Ureter (tissue), 1 donor: ENCODE data around the gene CHKB. TPM values are rescaled to one million over a fixed set of nuclear protein-coding genes. Genes with fewer than 3 reads are reported as not detected.
"Not testable (repeated sequence)": the region's sequence is repeated elsewhere in the genome, so short reads cannot be mapped to it uniquely, and the experiment has no call there.

ENCODE experiments used
- DNase-seq: peaks from one replicate; pipeline ENCODE4 v3.0.0-alpha.2; 2020; ENCODE audit warnings: low spot score
- total RNA-seq: library from RNA; stranded (reverse); gene quantifications from one replicate; pipeline ENCODE4 v1.2.4, GENCODE V29; 2023
- donor health status: DM: yes; HTN: yes; CAD: no.

The CHKB gene
- total RNA-seq, 1 donor from 2014 or later = 98.0 TPM

- no peak for DNase-seq
Measured at GRCh38 chr22:50612168-50612527, 29.5 kb upstream of the CHKB start.

GRCh38 chr22:50611341-50612060 lies 28.9 kb upstream of the CHKB start:
- no peak for DNase-seq

GRCh38 chr22:50610581-50610980 lies 27.9 kb upstream of the CHKB start:
- DNase-seq = no peak

GRCh38 chr22:50610041-50610451 lies 27.4 kb upstream of the CHKB start:
- DNase-seq = no peak

- DNase-seq = no peak
Measured at GRCh38 chr22:50609599-50609998, 26.9 kb upstream of the CHKB start.

GRCh38 chr22:50608996-50609395 lies 26.3 kb upstream of the CHKB start:
- DNase-seq = no peak

- not testable (repeated sequence) for DNase-seq
Measured at GRCh38 chr22:50608058-50608840, 25.6 kb upstream of the CHKB start.

- no peak for DNase-seq
Measured at GRCh38 chr22:50607659-50608020, 25.0 kb upstream of the CHKB start.

- no peak for DNase-seq
Measured at GRCh38 chr22:50606946-50607658, 24.5 kb upstream of the CHKB start.

- DNase-seq = no peak
Measured at GRCh38 chr22:50606165-50606945, 23.7 kb upstream of the CHKB start.

GRCh38 chr22:50605613-50606074 lies 23.0 kb upstream of the CHKB start:
- no peak for DNase-seq

- DNase-seq = no peak
Measured at GRCh38 chr22:50605002-50605612, 22.5 kb upstream of the CHKB start.

GRCh38 chr22:50604256-50605001 lies 21.8 kb upstream of the CHKB start:
- DNase-seq = no peak

- no peak for DNase-seq
Measured at GRCh38 chr22:50603511-50604255, 21.0 kb upstream of the CHKB start.

GRCh38 chr22:50602338-50602700 lies 19.7 kb upstream of the CHKB start:
- DNase-seq = no peak

- DNase-seq = no peak
Measured at GRCh38 chr22:50601669-50602337, 19.2 kb upstream of the CHKB start.

GRCh38 chr22:50600967-50601668 lies 18.5 kb upstream of the CHKB start:
- DNase-seq = no peak

GRCh38 chr22:50600538-50600937 lies 17.9 kb upstream of the CHKB start, which contains the start of gene MAPK8IP2:
TSS of gene MAPK8IP2 (plus strand) at chr22:50600793. CDS start at chr22:50600819, 26 bp downstream.
- no peak for DNase-seq
